GM21447 (cell line): ENCODE measurements around the gene ACY1.

Experiments used
- ATAC-seq: cut with Tn5 transposase; IDR thresholded peaks from one replicate; pipeline ENCODE4 v1.9.1; 2021; ENCODE audit not compliant: unreplicated experiment

Gene ACY1

DNA sequence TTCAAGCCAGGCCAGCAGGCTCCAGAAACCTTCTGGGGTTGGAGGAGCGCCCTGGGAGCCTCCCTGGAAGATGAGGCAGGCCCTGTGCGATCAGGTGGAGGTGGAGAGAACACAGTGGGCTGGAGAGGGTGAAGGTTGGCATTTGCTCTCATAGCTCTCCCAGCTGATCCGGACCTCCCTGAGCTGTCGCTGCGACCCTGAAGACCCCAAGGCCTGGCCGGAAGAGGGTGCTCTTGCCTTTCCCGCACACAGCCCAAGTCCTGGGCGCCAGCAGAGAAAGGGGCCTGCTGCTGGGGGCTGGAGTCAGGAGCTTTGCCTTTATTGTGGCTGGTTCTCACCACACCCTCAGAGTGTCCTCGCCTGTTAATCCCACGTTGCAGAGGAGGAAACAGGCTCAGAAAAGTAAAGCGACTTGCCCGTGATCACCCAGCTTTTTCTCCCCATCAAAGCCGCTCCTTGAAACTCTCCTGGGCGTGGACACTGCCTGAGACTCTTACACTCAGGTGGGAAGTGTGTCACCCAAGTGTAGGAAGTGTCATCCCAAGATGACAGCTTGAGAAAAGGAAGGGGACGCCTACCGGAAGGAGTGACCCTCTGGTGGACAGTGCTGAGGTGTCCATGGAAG is 20.9 kb downstream of the ACY1 start:
- ATAC-seq, result no peak

DNA sequence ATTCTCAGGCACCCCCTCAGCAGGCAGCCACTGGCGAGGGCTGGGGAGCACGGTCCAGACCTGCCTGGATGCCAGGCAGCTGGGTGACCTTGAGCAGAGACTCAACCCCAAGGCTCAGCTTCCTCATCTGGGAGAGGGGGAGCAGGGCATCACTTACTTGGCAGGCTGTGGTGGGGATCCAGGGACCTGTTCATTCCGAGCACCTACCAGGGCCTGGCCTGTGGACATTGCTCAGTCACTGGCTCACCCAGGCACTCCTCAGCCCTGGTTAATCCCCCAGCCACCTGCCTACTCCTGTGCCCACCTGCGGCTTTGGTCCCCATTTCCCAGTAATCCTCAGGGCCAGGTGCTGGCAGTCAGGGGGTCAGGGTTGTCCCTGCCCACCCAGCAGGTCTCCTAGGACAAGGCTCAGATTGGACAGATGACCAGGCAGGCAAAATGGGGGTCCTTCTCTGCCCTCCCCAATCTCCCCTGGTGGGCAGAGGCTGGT is 21.6 kb downstream of the ACY1 start:
- no peak for ATAC-seq

DNA sequence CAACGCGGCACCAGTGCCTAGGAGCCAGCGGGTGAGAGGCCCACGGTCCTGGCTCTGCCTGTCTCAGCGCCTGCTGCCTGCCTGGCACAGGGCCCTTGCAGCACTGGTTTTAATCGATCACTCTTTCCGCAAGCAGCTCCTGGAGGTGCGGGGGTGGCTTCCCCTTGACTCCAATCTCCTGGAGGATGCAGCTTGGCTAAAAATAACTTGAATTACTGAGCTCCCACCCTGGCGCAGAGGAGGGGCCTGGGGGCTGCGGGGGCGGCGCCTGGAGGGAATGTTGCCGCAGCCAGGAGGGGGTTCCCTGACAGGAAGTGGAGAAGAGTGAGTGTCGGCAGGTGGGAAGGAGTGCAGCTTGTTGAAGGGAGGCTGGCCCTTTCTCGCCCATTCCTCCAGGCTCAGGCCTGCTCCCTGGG is 22.2 kb downstream of the ACY1 start:
- ATAC-seq, result no peak

DNA sequence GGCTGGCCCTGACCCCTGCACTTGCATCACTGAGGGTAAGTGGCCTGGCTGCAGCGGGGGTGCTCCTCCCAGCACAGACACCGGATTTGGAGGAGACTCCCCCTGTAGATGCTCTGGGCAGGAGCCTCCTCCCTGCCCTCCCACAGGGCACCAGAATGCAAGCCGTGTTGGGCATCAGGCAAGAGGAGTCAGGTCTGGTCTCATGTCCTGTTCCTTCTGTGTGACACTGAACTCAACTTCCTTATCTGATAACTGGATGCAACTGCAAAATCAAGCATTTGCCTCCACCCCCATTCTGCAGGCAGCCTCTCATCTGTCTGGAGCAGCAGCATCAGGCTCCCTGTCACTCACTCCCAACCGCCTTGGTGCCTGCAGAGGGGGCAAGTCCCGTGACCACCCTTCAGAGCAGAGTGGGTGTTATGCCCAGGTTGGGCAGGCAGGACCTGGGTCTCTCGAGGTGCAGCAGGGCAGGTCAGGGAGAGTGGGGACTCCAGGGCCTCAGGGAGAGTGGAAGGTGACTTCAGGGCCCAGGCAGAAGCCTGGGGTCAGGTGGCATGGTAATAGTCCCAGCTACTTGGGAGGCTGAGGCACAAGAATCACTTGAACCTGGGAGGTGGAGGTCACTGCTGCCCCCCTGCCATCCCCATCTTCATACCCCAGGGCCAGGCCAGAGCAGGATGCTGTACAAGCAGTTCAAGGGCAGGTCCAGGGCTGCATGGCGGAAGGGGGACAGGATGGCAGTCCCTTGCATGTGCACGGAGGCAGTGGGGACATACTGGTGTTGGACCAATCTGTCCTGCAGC is 22.9 kb downstream of the ACY1 start:
- no peak for ATAC-seq

DNA sequence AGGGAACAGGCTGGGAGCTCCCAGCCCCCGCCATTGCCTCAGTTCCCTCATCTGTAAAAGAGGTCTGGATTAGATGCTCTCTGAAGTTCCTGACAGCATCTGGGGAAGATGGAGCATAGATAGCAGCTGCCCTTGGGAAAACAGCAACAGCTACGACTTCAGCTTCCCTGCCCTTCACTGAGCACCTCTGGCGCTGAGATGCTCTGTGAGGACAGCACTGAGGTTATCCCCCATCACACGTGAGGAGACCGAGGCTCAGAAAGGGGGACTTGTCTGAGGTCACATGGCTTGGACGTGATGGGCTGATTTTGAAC is 23.4 kb downstream of the ACY1 start:
- no peak for ATAC-seq

DNA sequence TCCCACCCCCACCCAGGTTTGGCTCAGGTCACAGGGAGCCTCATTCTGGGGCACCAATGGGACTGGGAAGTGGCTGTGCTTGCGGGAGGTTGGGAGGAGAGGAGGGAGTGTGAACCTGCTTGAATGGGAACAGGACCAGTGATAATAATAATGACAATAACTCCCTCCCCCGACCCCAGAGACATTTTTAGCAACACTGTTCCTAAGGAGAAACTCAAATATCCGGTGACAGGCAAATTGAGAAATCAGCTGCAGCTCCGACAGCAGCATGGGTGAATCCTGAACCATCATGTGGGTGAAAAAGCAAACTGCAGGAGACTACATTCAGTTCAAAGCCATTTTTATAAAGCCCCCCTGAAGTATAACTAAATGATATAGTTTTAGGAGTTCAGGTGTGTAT is 24.0 kb downstream of the ACY1 start:
- ATAC-seq, result no peak

DNA sequence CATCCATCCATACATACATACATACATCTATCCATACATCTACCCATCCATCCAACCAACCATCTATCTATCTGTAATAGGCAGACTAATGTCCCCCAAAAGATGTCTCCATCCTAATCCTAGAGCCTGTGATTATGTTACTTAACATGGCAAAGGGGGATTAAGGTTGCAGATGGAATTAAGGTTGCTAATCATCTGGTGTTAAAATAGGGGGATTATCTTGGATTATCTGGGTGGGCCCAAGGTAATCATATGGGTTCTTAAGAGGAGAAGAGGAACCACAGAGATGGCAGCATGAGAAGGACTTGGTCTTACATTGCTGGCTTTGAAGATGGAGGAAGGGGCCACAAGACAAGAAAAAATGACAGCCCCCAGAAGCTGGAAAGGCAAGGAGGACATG is 27.1 kb downstream of the ACY1 start:
- no peak for ATAC-seq

DNA sequence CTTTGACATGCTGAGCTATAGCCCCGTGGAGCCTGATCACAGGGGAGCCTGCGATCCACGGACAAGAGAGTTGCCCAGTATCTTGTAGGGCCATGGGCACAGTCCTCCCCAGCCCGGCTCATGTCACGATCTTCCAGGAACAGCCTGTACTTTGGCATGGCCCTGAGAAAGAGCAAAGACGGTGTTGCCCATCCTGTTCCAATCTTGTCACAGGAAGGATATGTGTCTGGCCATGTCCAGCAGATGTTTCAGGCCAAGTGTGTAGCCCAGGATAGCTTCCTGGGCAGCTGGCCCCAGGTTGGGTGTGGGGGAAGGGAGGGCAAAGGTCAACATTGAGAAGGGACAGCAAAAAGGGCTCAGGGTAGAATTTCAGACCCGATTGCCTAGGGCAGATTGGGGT is 29.4 kb downstream of the ACY1 start:
- ATAC-seq, result no peak

DNA sequence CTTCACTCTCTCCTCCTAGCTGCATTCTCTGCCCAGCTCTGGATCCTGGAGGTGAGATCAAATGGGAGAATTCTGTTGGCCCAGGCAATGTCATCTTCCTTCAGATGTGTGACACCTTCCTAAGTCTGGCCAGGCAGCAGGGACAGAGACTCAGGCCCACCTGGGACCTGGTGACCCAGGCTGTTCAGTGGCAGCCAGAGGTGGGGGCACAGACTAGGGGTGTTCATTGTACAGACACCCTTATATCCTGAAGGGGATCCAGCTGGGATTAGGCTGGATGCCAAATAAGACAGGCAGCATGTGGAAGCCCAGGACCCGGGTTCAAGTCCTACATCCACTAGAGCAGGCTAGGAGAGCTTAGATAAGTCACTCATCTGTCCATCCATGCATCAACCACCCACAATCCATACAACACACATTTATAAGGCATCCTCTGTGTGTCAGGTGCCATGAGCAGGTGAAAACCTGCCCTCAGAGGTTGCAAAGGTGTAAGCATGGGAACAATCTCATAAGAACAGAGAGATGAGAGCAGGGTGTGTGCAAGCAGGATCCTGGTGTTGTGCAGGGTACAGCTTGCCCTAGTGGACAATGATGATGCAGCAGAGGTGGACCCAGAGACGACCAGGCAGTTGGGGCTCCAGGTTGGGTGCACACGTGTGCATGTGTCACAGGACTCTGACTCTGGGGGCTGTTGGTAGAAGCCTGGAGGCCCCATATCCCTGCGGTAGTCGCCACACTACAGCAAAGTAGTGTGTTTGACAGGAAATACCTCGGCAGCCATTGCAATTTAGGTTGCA is 30.7 kb downstream of the ACY1 start:
- ATAC-seq, result no peak

DNA sequence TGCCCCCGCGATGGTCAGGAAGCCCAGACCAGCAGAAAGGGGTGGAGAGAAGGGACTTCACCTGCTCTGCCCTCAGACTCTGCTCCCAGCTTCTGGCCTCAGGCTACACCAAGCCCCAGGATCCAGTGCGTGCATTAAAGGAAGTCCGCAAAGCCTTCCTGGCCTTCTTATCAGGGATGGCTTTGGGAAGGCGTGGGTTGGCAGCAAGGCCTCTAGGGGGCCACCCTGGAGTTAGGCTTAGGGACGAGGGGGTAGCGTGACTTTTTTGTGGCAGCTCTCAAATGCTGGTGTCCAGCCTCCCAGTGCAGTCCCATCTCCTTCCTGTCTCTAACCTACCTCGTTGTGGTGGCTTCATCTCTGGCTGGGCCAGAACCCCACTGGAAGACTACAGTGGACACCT is 31.3 kb downstream of the ACY1 start:
- no peak for ATAC-seq

DNA sequence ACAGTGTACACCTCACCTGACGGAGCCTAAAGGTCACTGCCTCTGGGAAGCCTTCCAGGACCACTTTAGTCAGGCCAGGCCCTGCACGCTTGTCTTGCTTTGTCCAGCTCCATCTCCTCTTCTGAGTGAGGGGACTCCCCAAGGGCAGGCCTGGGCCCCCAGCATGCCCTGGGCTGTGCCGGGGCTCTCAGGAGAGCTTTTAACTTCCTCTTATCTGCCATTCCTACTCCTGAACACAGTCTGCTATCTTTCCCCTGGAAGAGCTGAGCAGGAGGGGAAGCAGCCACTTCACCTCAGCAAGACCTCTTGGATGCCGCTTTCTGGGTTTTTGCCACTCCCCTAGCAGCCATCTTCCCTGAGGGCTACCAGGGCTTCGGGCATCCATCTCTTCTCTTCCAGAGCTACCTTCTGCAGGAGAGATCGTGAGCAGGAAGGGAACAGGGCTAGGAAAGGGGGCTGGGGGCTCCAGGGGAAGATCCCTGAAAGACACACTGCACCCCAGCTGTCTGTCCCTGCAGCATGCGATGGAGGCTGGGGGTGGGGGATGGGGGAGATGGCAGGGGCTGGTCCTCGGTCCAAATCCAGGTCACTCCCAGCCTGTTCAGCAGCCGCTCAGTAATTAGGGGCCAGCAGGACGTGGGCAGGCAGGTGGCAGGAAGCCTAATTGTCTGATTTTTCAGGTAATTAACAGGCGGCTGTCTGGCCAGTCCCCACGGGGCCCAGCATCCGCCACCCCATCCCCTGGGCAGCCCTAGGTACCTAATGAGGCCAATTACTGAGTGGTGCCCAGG is 32.3 kb downstream of the ACY1 start:
- ATAC-seq, result no peak

DNA sequence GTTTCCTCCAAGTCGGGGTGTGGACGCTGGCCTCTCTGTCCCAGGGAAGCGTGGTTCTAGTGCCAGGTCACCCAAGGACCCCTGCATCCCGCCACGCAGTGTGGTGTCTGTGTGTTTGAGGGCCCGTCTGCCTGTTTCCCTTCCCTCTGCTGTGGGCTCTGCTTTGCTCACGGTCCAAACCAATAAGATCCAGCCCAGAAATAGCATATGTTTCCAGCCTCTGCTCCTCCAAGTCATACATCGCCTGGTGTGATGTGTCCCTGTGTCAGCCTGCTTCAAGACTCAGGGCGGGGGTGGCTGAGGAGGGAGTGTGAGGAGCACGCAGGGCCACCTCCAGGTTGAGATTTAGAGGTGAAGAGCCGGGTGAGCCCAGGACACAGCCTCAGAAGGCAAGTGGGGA is 34.3 kb downstream of the ACY1 start:
- no peak for ATAC-seq

DNA sequence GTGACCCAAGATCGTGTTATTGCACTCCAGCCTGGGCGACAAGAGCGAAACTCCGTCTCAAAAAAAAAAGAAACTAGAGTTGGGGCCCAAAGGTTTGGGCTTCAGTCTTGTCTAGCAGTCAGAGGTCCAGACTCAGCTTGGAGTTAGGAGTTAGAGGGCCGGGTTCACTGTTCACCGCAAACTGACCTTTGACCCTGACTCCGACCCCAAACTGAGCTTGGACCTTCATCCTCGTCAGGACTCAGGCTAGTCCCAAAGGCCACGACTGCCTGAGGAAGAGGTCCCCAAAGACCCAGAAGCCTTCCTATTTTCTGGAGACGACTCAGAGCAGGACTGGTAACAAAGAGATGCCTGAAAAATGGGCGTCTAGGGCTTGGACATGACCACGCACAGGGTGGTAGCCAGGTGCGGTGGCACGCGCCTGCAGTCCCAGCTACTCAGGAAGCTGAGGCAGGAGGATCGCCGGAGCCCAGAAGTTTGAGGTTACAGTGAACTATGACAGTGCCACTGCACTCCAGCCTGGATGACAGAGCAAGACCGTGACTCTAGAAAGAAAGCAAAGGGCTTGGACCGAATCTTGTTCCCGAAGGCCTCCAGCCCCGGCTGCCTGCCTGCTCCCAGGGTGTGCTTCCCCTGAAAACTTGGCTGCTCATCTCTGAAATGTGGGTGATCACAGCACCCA is 35.1 kb downstream of the ACY1 start:
- ATAC-seq, result no peak

DNA sequence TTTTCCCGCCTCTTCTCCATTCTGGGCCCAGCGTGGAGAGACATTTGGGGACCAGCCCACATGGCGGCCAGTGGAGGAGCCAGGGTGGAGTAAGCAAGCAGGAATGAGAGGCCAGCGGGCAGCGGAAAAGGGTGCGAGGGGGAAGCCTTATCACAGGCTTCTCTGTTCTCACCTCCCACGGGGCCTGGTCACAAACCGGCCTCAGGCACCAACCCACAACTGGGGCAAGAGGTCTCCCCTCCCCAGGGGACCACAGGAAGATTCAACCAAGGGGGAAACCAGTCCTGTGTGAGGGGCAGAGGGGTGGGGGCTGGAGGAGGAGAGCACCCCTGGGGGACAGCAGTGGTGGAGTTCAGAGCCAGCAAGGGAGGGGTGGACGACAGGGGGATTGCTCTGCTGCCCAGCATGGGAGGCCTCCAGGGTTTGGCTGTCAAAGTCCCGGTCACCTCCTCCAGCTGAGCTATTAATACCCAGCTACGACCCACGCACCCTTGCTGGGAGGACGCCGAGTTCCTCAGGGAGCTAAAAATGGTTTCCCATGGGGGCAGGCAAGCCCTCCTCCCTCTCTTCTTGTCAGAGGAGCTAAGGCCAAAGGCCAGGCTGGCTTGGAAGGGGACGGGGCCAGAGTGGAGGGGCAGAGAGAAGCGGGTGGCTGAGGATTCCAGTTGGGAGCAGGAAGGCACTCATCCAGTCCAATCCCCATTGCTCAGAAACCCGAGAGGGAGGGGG is 36.2 kb downstream of the ACY1 start:
- ATAC-seq, result no peak

DNA sequence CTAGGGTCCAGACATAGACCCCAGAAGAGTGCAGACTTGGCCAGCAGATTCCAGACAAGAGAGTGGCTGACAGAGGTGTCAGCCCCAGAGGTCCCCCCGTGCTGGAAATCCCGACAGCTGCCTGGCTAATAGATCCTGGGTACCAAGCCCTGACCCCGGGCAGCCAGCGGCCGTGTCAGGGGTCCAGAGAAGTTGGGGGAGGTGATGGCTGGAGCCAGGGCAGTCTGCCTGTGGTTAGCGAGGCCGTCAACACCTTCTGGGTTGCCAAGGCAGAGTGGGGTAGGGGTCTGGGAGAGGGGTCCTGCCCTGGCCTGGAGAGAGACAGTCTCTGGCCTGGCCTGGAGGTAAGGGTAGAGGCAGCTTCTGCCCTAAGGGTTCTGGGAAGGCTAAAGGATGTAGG is 37.5 kb downstream of the ACY1 start:
- no peak for ATAC-seq

DNA sequence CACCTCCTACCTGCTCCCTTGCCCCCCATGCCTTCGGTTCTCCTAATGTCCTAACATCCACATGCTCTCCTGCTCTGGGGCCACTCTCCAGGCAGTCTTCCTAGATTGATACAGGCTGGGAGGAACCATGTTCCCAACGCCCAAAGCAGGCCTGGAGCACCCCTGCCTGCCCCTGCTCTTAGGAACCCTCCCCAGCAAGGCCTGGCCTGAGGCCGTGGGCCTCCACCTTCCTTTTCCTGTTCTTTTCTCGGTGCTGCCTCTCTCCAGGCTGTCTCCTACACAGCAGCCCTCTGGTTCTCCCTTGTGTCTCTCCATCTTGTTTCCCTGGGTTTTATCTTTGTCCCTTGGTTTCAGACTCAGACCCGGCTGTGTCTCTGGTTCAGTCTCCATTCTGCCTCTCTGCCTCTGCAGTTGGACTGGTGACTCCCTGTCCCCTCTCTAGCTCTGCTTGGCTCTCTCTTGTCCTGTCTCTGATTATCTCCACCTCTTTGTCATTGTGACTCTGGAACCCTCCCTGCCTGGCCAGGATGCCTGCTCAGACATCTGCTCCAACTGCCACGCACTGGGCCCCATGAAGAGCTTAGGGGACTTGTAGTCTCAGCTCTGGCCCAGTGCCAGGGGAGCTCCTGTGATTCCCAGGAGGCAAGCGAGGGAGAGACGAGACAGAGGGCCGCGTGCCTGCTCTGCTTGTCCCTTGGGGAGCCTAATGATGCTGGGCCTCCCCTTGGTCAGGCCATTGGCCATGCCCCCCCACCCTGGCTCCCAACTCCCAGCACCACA is 38.3 kb downstream of the ACY1 start:
- no peak for ATAC-seq

DNA sequence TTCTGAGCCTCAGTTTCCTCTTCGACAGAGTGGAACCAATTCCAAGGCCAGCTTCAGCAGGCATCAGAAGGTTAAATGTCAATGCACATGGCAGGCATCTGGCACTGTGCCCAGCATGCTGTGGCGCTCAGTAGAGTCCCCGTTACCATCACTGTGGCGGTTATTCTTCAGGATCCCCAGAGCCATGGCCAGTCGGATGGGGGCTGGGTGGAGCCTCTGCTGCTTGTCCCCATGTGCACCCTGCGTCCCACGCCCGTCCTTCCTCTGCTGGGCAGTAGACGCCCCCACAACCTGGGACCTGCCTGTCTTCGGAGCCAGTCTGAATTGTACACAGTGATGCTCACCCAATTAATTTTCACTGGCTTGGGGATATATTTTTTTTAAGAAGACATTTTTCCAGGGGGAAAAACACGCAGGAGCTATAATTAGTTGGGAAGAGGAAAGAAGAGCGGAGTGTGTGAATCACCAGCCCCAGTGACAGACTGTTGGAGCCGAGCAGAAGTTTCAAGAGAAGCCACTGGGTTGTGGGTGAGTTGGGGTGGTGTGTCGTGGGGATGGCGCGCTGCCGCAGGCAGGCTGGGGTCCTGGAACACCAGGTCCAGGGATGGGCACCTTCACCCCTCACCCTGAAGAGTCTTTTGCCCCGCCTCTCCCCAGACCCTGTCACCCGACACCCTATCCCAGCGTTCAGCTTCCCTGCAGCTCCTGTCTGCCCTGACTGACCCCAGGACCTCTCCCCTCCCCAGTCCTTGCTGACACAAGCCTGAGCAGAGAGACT is 39.2 kb downstream of the ACY1 start:
- no peak for ATAC-seq

DNA sequence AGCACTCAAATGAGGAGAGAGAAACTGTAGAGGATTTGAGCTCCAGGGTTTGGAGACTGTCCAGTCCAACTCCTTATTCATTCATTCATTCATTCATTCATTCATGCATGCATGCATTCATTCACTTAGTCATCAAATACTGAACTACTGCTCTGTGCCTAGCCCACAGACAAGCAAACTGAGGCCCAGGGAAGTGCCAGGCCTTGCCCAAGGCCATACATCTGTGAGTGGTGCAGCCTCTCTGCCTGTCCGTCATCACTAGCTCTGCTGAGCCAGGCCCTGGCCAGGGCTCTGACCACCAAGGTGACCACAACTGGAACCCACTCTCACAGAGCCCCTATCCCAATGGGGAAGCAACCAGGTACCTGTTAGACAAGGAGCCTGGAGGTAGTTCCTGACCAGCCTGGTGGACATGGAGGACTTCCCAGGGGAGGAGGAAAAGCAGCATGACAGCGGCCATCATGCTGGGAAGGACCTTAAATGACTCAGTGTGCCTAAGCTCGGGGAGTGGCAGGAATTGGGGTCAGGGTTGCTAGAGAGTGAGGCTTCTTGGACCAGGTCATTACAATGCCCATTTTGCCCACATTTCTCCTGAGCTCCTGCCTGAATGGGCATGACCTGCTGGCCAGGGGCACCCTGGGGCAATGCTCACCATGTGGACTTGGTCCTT is 39.9 kb downstream of the ACY1 start:
- ATAC-seq, result no peak
